Left cardiac atrium (tissue), 4 donors: ENCODE data around the gene AKAIN1. TPM values are rescaled to one million over a fixed set of nuclear protein-coding genes. Genes with fewer than 3 reads are reported as not detected.

Source experiments
- ATAC-seq, 2 donors: fragments of 200-7000 bp; cut with Tn5 transposase; one replicate each; pipeline ENCODE4 v1.9.1; 2020; ENCODE audit warnings: mild to moderate bottlenecking in 2 of 2, moderate library complexity in 2 of 2
- DNase-seq: peaks from one replicate; pipeline ENCODE4 v3.0.0-alpha.2; 2020
- intact Hi-C, 2 donors: fragments of 100-400 bp; cut with DNase I; formaldehyde crosslinking; loops; one replicate each; pipeline versions ENCODE4 v1.14.1 to v1.15.1; 2022 to 2023
- total RNA-seq, 2 donors: library from RNA; stranded (reverse); fragmentation: NEBNext Ultra II Directional; extraction: Animal tissue kit (Norgen Biotek cat#: 25700); gene quantifications; one replicate each; pipeline ENCODE4 v1.2.1, GENCODE V29; 2021
- donor health status: DM: no; HTN: yes; CAD: no.
- donor health status: DM: no; HTN: yes; CAD: no; lungs with severe emphysema.
- donor health status: DM: yes; HTN: yes; CAD: no.
- donor health status: Dilated cardiomyopathy.

Gene AKAIN1
- total RNA-seq, 2 donors from 2014 or later, result not detected

DNA sequence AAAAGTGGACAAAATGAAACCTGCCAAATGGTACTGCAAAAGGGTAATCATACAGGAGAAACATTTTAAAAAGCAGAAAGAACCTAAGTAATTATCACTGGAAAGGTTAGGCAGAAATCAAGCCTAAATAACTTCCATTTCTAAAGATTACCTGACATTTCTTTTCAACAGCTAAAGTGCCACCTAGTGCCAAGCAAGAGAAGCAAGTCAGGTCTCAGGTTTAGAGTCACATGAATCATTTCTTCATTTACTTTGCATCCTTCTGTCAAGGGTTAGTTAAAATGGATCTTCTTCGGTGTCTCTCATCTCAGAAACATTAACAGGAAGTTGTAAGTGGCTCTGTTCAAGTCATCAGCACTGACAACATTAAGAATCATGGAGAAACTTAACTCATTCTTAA, 90.3 kb downstream of the AKAIN1 start:
- no peak for DNase-seq
- intact Hi-C loops, result no loop called here
- ATAC-seq, result no peak

DNA sequence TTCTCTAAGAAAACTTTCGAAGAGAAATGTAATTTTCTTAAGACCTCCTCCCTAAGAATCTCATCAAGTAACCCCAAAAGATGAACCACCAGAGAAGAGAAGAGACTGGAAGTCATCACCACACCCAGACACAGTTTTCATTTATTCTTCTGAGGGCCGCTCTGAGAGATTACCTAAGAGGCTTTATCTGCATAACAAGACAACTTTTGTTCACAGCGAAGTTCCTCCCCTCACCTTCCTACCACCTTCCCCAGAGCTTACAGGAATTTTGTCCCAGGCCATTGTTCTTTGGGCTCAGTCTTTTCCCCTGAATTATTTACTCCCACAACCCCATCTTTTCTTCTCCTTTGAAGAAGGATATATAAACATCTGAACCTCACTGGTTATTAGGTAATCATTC, 92.8 kb downstream of the AKAIN1 start:
- intact Hi-C loops, result no loop called here
- DNase-seq (no peak), ATAC-seq (no peak)

DNA sequence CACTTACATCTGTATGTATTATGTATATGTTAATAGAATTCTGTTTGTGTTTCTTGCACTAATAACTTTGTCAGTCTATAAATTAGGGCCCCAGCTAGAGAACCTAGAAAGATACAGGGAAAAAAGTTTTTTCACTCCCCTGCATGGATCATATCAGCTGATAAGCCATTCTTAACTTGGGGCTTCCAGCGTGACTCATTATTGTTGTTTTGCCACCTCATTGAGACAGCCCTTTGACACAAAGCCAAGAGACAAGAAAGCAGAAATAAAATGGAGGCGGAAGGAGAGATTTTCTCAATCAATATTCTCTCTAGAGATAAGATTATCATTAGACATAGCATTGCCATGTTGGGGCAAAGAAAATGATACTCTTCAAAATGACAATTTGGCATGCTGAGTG, 93.4 kb downstream of the AKAIN1 start:
- ATAC-seq, result no peak
- intact Hi-C loops, result no loop called here

DNA sequence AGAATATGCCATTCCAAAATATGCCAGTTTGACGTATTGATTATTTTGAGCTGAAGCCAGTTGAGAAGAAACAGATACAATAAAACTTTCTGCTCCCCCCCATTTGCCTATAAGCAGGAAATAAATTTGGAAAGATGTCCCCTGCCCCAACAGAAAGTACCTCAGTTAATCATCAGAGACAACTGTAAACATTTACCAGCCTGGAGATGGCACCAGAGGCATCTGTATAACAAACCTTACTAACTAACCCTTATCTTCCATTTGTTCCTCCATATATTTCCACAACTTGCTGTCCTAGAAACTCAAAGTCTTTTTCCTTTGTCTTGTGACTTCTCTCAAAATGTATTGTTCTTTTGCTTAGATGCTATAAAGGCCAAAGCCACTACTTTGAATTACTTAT, 93.8 kb downstream of the AKAIN1 start:
- DNase-seq (no peak), ATAC-seq (no peak)
- intact Hi-C loops, result no loop called here

More for the DNA sequence above, 93.4 kb downstream of the AKAIN1 start:
- DNase-seq, result no peak

DNA sequence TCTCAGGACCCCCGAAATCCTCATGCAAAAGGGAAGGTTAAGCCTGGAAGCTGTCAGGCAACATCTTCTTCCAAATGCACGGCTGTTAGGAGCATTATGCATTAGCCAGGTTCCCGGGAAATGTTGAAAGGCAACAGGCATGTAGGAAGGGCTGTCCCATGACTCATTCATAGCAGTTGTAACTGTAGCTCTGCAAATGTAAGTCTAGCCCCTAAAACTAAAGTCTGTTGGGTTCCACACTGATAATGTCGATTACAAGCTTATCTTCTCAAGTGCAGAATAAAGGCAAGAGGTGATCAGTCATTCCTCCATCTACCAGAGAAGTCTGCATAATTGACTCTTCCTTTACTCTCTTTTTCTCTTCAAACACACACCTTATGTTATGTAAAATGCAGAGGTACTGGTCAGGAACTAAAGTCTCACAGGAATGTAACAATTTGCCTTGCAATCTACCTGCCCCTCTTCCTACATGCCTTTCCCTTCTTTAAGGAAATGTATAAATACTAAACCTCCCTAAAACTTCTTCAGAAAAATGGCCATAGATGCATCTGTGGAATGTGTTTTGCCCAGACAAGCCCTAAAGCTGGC, 99.8 kb downstream of the AKAIN1 start:
- DNase-seq (no peak), ATAC-seq (no peak)
- intact Hi-C loops, result no loop called here

DNA sequence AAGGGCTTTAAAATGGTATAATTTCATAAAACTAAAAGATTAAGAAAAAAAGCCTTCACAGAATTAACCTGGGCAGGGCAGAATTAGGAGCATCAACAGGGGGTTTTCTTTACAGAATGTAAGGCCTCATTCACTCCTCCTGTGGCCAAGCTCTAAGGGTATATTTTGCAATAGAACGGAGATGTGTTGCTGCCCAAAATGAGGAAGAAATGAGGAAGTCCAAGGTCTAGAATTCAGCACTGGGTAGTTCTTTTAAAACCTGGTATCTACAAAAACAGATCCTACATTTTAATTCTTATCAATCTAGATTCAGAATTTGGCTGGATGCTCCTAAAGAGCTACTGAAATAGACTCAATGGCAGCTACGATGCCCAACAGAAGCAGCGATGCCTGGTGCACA, 101.8 kb downstream of the AKAIN1 start:
- ATAC-seq (no peak), DNase-seq (no peak)
- intact Hi-C loops, result no loop called here

DNA sequence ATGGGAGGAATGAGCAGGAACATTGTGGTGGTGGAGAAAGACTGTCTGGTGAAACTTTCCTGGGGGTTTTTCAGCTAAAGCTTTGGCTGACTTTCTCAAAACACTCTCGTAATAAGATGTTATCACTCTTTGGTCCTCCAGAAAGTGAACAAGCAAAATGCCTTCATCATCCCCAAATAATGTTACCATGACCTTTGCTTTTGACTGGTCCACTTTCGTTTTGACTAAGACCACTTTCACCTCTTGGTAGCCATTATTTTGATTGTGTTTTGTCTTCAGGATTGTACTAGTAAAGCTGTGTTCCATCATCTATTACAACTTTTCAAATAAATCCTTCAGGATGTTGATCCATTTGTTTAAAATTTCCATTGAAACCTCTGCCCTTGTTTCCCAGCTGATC, 103.2 kb downstream of the AKAIN1 start:
- ATAC-seq (no peak), DNase-seq (no peak)
- intact Hi-C loops, result no loop called here

Other genes with a start within 250 kb of the AKAIN1 start
- 1 to 10 TPM; 6.9 to 8.0 TPM for gene ZBTB14, start 98.5 kb upstream of the AKAIN1 start, total RNA-seq